ENCODE measurements around the gene NOS3. TPM values are rescaled to one million over a fixed set of nuclear protein-coding genes. Genes with fewer than 3 reads are reported as not detected.

The NOS3 gene
- total and polyA plus RNA-seq, 3 experiments from 2014 or later = 5.2 to 10.6 (median 9.9) TPM

- H3K36me3 ChIP-seq (ENCODE audit: insufficient read depth, low read length) = peaks cover 3% of the 10 kb centered on the region
- H3K27me3 Mint-ChIP-seq = peaks cover 0 to 4% of the 10 kb centered on the region in 2 donors
These were observed 54.4 kb downstream of the NOS3 start for GRCh38 chr7:151045262-151045661.

DNA sequence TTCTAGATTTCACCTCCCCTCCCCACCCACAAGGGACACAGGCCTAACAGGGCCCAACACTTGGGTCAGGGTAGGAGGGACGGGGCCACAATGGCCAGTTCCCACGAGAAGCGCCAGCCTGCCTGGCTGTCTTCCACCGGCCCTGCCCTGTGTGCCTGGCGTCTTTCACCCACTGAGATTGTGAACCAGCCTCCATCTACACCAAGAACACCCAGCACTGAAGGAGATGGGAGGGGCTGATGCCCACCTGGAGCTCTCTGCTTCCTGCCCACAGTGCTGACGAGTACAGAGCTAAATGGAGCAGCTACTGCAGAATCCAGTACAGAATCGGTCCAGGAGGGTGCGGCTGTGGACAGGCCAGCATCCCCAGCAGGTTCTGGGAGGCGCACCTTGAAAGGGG is 55.1 kb downstream of the NOS3 start:
- Histone ChIP-seq H3K27ac (ENCODE audit: low read depth, low read length) (no peak overlapping the region), H3K4me3 (ENCODE audit: low read length) (no peak overlapping the region), H3K27me3 (ENCODE audit: insufficient read depth, low read length, poor library complexity, severe bottlenecking) (no peaks in the 10 kb centered on the region), H3K9me3 (ENCODE audit: low read length) (no peaks in the 10 kb centered on the region), H3K36me3 (ENCODE audit: insufficient read depth, low read length) (peaks cover 3% of the 10 kb centered on the region), H3K4me1 (ENCODE audit: insufficient read depth, low read length) (no peaks in the 10 kb centered on the region)
- H3K9me3 Mint-ChIP-seq = no peaks in the 10 kb centered on the region
- peak overlapping the region in 1 of 8 donors; percentile 41 for H3K27ac Mint-ChIP-seq
- peaks cover 0 to 5% of the 10 kb centered on the region in 2 donors for H3K27me3 Mint-ChIP-seq
- POLR2A ChIA-PET = no interaction called here
- no peak for DNase-seq
- H3K36me3 Mint-ChIP-seq = peaks cover 0 to 21% (median 2%) of the 10 kb centered on the region in 3 donors
- CTCF ChIA-PET = interaction anchor here (1.1 to 1.3 kb wide), 2 partner anchors 18 to 28 kb away, joined by 3 to 6 read pairs; partner anchors contain the start of gene ABCB8
- H3K4me3 Mint-ChIP-seq = no peak overlapping the region
- H3K4me1 Mint-ChIP-seq = no peaks in the 10 kb centered on the region

More at GRCh38 chr7:151045262-151045661, 54.4 kb downstream of the NOS3 start:
- Mint-ChIP-seq H3K27ac (peak overlapping the region in 1 of 8 donors; percentile 33), H3K4me1 (no peaks in the 10 kb centered on the region), H3K36me3 (peaks cover 0 to 21% (median 2%) of the 10 kb centered on the region in 3 donors), H3K4me3 (no peak overlapping the region), H3K9me3 (no peaks in the 10 kb centered on the region)
- CTCF ChIA-PET = interaction anchor here (1.1 to 1.3 kb wide), 2 partner anchors 17 to 27 kb away, joined by 3 to 6 read pairs; partner anchors contain the start of gene ABCB8
- Histone ChIP-seq H3K27ac (ENCODE audit: low read depth, low read length) (no peak overlapping the region), H3K9me3 (ENCODE audit: low read length) (no peaks in the 10 kb centered on the region), H3K27me3 (ENCODE audit: insufficient read depth, low read length, poor library complexity, severe bottlenecking) (no peaks in the 10 kb centered on the region), H3K4me3 (ENCODE audit: low read length) (no peak overlapping the region), H3K4me1 (ENCODE audit: insufficient read depth, low read length) (no peaks in the 10 kb centered on the region)
- DNase-seq = no peak
- POLR2A ChIA-PET = no interaction called here

DNA sequence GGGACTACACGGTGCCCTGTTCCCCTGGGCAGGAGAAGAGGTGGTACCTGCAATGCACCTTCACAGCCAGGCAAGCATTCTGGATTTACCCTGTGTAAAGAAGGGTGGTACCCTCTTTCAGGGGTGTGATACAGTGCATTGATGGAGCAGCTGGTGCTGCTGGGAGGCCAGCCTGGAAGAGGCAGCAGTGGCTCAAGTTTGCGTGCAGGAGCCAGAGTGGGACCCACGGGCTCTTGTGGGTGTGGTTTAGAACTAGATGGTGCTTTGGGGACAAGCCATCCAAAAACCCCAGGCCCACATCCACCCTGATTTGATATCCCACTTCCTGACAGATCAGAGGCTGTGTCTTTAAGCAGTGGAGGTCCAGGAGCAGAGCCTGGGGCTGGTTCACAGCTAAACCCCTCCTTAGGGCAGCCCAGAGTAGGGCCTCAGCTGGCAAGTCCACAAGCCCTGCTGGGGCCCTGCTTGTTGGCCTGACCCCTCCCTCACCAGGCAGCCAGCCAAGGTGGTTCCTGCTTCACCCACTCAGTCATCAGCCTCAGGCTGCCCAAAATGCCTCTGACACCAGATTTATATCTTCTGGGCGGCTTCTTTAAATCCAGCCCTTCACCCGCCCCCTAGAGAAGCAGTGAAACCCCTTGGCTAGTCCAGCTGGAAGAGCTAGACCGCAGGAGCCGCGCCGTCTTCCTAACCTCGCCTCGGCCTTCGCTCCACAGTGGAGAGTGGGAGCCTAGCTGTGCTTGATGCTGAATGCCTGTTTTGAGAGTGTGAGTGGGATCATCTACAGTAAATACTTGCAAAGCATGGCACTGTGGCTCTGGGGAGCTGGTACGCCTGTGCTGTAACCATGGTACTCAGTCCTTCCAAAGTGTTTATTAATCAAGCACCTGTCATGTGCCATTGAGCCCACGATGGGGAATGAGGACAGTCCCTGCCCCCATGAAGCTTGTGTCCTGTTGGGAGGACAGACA is 56.1 kb downstream of the NOS3 start:
- peaks cover 0 to 4% (median 0%) of the 10 kb centered on the region in 3 donors for H3K4me1 Mint-ChIP-seq
- no peaks in the 10 kb centered on the region for H3K9me3 ChIP-seq (ENCODE audit: low read length)
- peaks cover 3% of the 10 kb centered on the region for H3K36me3 ChIP-seq (ENCODE audit: insufficient read depth, low read length)
- no peak overlapping the region for H3K27ac ChIP-seq (ENCODE audit: low read depth, low read length)
- no peaks in the 10 kb centered on the region for H3K4me1 ChIP-seq (ENCODE audit: insufficient read depth, low read length)
- H3K36me3 Mint-ChIP-seq = peaks cover 0 to 18% (median 0%) of the 10 kb centered on the region in 3 donors
- no peaks in the 10 kb centered on the region for H3K9me3 Mint-ChIP-seq
- no peak for DNase-seq
- CTCF ChIA-PET = interaction anchor here (1.3 kb wide), 1 partner anchor 29 kb away, joined by 6 read pairs; no protein-coding TSS in a partner anchor
- POLR2A ChIA-PET = no interaction called here
- peak overlapping the region in 2 of 8 donors; percentile 14 to 81 for H3K27ac Mint-ChIP-seq
- no peak overlapping the region for H3K4me3 Mint-ChIP-seq
- H3K27me3 ChIP-seq (ENCODE audit: insufficient read depth, low read length, poor library complexity, severe bottlenecking) = no peaks in the 10 kb centered on the region
- H3K4me3 ChIP-seq (ENCODE audit: low read length) = no peak overlapping the region
- H3K27me3 Mint-ChIP-seq = peaks cover 0 to 5% of the 10 kb centered on the region in 2 donors

DNA sequence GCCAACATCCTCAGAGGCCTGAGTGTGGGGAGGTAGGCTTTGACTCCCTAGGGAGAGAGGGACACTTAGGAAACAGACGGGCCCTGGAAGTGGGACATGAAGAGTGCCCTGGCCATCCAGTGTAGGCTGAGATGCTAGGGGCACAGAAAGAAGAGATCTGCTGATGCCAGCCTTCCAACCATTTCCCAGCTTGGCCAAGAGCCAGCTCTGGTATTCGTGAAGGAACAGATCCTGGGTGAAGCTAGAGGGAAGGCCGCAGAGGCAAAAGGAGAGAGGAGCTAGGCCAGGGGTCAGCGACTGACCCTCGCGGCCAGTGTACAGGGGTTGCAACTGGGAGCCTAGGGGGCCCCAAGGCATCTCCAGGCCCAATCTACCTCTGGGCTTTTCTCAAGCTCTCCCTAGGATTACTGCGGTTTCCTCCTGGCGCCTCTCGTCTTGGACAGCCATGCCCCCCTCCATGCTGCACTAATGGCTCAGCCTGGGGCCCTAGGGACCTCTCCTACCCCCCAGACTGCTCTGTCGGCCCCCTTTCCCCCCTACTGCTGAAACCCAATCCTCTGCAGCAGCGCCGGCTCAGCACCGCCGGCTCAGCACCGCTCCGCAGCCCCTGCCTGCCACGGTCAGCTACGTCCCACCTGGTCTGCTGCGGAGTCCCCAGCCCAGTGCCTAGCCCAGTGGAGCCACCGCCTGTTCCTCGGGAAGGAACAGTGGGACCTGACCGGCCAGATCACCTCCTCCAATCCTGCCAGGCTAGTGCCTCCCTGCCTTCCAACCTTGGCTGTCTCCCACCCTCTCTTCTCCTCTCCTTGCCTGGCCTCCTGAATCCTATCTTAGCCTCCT is 57.4 kb downstream of the NOS3 start, which contains the start of gene ASIC3:
Gene ASIC3 (plus strand): TSS at position 556 of the 840 bp plus-strand sequence. CDS start 355 bp downstream, outside the sequence.
- H3K4me1 ChIP-seq (ENCODE audit: insufficient read depth, low read length) = peaks cover 2% of the 10 kb centered on the region
- POLR2A ChIA-PET = no interaction called here
- H3K27ac Mint-ChIP-seq = peak within 1 kb of the TSS in 2 of 8 donors; percentile 24 to 52
- peaks cover 4 to 7% of the 10 kb centered on the region in 2 donors for H3K27me3 Mint-ChIP-seq
- no peak for DNase-seq
- peaks cover 0 to 14% (median 1%) of the 10 kb centered on the region in 3 donors for H3K36me3 Mint-ChIP-seq
- H3K4me3 ChIP-seq (ENCODE audit: low read length) = no peak within 1 kb of the TSS
- H3K4me3 Mint-ChIP-seq = no peak within 1 kb of the TSS
- no peaks in the 10 kb centered on the region for H3K27me3 ChIP-seq (ENCODE audit: insufficient read depth, low read length, poor library complexity, severe bottlenecking)
- no peak within 1 kb of the TSS for H3K27ac ChIP-seq (ENCODE audit: low read depth, low read length)
- no peaks in the 10 kb centered on the region for H3K9me3 Mint-ChIP-seq
- CTCF ChIA-PET = interaction anchor here (0.9 kb wide), 1 partner anchor 76 kb away, joined by 3 read pairs; no protein-coding TSS in a partner anchor
- peaks cover 2 to 10% (median 4%) of the 10 kb centered on the region in 3 donors for H3K4me1 Mint-ChIP-seq
- H3K36me3 ChIP-seq (ENCODE audit: insufficient read depth, low read length) = peaks cover 3% of the 10 kb centered on the region
- H3K9me3 ChIP-seq (ENCODE audit: low read length) = no peaks in the 10 kb centered on the region

- H3K4me3 Mint-ChIP-seq = no peak overlapping the region
These were observed 58.2 kb downstream of the NOS3 start for GRCh38 chr7:151048911-151049463.

DNA sequence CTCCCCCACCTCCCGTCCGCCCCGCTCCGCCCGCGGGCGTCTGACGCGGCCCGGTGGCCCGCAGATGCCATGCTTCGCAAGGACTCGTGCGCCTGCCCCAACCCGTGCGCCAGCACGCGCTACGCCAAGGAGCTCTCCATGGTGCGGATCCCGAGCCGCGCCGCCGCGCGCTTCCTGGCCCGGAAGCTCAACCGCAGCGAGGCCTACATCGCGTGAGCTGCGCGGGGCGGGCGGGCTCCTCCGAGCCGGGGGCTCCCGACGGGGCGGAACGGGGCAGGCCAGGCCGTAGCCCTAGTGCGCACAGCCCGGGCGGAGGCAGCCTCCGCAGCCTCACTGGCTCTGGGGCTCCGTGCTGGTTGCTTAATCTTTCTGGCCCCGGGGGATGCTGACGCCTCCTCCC is 60.3 kb downstream of the NOS3 start:
- H3K4me3 ChIP-seq (ENCODE audit: low read length) = no peak overlapping the region
- H3K9me3 Mint-ChIP-seq = no peaks in the 10 kb centered on the region
- peak; percentile 26 to 70 (median 58) for DNase-seq
- H3K36me3 ChIP-seq (ENCODE audit: insufficient read depth, low read length) = no peaks in the 10 kb centered on the region
- peaks cover 5% of the 10 kb centered on the region for H3K4me1 ChIP-seq (ENCODE audit: insufficient read depth, low read length)
- no peaks in the 10 kb centered on the region for H3K27me3 ChIP-seq (ENCODE audit: insufficient read depth, low read length, poor library complexity, severe bottlenecking)
- no peaks in the 10 kb centered on the region for H3K9me3 ChIP-seq (ENCODE audit: low read length)
- H3K27ac ChIP-seq (ENCODE audit: low read depth, low read length) = no peak overlapping the region
- peaks cover 4 to 7% of the 10 kb centered on the region in 2 donors for H3K27me3 Mint-ChIP-seq
- POLR2A ChIA-PET = interaction anchor here (0.5 kb wide), 1 partner anchor 205 kb away, joined by 3 read pairs; no protein-coding TSS in a partner anchor
- H3K36me3 Mint-ChIP-seq = peaks cover 0 to 5% (median 1%) of the 10 kb centered on the region in 3 donors
- CTCF ChIA-PET = interaction anchor here (1.7 kb wide), 1 partner anchor 33 kb away, joined by 7 read pairs; no protein-coding TSS in a partner anchor
- peaks cover 2 to 10% (median 4%) of the 10 kb centered on the region in 3 donors for H3K4me1 Mint-ChIP-seq
- H3K27ac Mint-ChIP-seq = no peak overlapping the region
- no peak overlapping the region for H3K4me3 Mint-ChIP-seq

More at GRCh38 chr7:151048911-151049463, 58.2 kb downstream of the NOS3 start:
- peaks cover 4 to 7% of the 10 kb centered on the region in 2 donors for H3K27me3 Mint-ChIP-seq
- ChIA-PET CTCF (no interaction called here), POLR2A (no interaction called here)
- Histone ChIP-seq H3K9me3 (ENCODE audit: low read length) (no peaks in the 10 kb centered on the region), H3K36me3 (ENCODE audit: insufficient read depth, low read length) (peaks cover 3% of the 10 kb centered on the region), H3K4me3 (ENCODE audit: low read length) (no peak overlapping the region), H3K27me3 (ENCODE audit: insufficient read depth, low read length, poor library complexity, severe bottlenecking) (no peaks in the 10 kb centered on the region), H3K4me1 (ENCODE audit: insufficient read depth, low read length) (peaks cover 5% of the 10 kb centered on the region), H3K27ac (ENCODE audit: low read depth, low read length) (no peak overlapping the region)
- peaks cover 0 to 13% (median 1%) of the 10 kb centered on the region in 3 donors for H3K36me3 Mint-ChIP-seq
- H3K4me1 Mint-ChIP-seq = peaks cover 2 to 10% (median 4%) of the 10 kb centered on the region in 3 donors
- H3K27ac Mint-ChIP-seq = no peak overlapping the region
- H3K9me3 Mint-ChIP-seq = no peaks in the 10 kb centered on the region
- no peak for DNase-seq

DNA sequence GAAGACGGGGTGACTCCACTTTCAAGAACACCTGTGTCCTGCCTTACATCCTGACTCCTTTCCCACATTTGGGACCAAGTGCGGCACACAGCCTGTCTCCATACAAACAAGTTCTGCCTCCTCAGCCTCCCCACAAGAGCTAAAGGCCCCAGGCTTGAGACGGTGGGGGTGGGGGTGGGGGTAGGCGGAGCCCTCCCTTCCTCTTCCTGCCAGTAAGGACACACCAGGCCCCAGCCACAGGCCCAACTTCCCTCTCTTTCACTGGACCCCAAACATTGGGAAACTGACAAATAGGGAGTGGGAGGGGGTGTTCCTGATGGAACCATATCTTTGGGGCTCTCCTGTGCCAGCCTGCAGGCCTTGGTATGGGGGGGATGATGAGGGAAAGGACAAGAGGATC is 62.3 kb downstream of the NOS3 start:
- Histone ChIP-seq H3K36me3 (ENCODE audit: insufficient read depth, low read length) (no peaks in the 10 kb centered on the region), H3K4me1 (ENCODE audit: insufficient read depth, low read length) (peaks cover 14% of the 10 kb centered on the region), H3K4me3 (ENCODE audit: low read length) (no peak overlapping the region), H3K9me3 (ENCODE audit: low read length) (no peaks in the 10 kb centered on the region), H3K27me3 (ENCODE audit: insufficient read depth, low read length, poor library complexity, severe bottlenecking) (no peaks in the 10 kb centered on the region), H3K27ac (ENCODE audit: low read depth, low read length) (no peak overlapping the region)
- Mint-ChIP-seq H3K9me3 (no peaks in the 10 kb centered on the region), H3K36me3 (peaks cover 0 to 8% (median 1%) of the 10 kb centered on the region in 3 donors), H3K4me3 (no peak overlapping the region), H3K27me3 (peaks cover 4 to 7% of the 10 kb centered on the region in 2 donors), H3K4me1 (peaks cover 9 to 26% (median 14%) of the 10 kb centered on the region in 3 donors), H3K27ac (no peak overlapping the region)
- ChIA-PET CTCF (interaction anchor here (1.0 to 1.8 kb wide), 2 partner anchors 25 to 27 kb away, joined by 3 to 4 read pairs; partner anchors contain the start of genes ABCB8 and FASTK), POLR2A (interaction anchor here (0.5 kb wide), 1 partner anchor 27 kb away, joined by 3 read pairs; the partner anchor contains the start of gene FASTK)
- no peak for DNase-seq

All from CD8-positive, alpha-beta memory T cell (primary cell).